Limb (tissue), 2 donors: ENCODE results near the gene IFNAR2.
A peak's percentile ranks its signal among the peaks of the same experiment; 100 is the strongest.
"Not testable (repeated sequence)": the region's sequence is repeated elsewhere in the genome, so short reads cannot be mapped to it uniquely, and the experiment has no call there.

Source experiments
- DNase-seq, 2 donors: peaks; one replicate each; pipeline ENCODE4 v3.0.0-alpha.2; 2016; ENCODE audit errors: extremely low spot score in 2 of 2

The IFNAR2 gene

GRCh38 chr21:33244082-33244778 lies 14.5 kb downstream of the IFNAR2 start:
- no peak for DNase-seq

- no peak for DNase-seq
Measured at GRCh38 chr21:33244779-33245105, 15.0 kb downstream of the IFNAR2 start.

GRCh38 chr21:33245289-33245918 lies 15.7 kb downstream of the IFNAR2 start:
- DNase-seq = no peak

- no peak for DNase-seq
Measured at GRCh38 chr21:33246506-33246905, 16.8 kb downstream of the IFNAR2 start.

DNA sequence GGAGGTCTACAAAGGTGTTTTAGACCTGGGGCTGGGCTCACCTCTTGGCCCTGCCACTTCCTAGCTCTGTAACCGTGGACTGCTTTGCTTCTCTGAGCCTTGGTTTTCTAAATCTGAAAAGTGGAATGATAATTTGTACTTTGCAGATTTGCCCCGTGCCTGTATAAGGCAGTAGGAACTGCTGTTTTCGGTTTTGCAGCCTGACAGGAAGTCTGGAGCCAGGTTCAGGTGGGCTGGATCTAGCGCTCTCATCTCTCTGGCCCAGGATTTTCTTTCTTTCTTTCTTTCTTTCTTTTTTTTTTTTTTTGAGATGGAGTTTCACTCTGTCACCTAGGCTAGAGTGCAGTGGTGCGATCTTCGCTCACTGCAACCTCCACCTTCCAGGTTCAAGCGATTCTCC lies 17.2 kb downstream of the IFNAR2 start:
- no peak for DNase-seq

- no peak for DNase-seq
Measured at GRCh38 chr21:33247599-33247998, 17.9 kb downstream of the IFNAR2 start.

GRCh38 chr21:33249331-33250002 lies 19.7 kb downstream of the IFNAR2 start:
- DNase-seq = no peak

- DNase-seq = no peak
Measured at GRCh38 chr21:33251119-33251518, 21.4 kb downstream of the IFNAR2 start.

DNA sequence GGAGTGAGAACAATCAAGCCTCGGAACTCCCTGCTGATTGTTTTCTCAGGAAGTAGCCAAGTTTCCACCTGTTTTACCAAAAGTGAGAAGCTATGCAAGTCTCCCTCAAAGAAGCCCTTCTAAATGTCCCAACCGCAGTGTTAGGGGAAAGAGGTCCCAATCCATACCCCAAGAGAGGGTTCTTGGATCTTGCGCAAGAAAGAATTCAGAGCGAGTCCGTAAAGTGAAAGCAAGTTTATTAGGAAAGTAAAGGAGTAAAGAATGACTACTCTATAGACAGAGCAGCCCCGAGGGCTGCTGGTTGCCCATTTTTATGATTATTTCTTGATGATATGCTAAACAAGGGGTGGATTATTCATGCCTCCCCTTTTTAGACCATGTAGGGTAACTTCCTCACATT lies 23.6 kb downstream of the IFNAR2 start:
- DNase-seq = not testable (repeated sequence)

- no peak for DNase-seq
Measured at GRCh38 chr21:33254766-33255165, 25.0 kb downstream of the IFNAR2 start.

DNA sequence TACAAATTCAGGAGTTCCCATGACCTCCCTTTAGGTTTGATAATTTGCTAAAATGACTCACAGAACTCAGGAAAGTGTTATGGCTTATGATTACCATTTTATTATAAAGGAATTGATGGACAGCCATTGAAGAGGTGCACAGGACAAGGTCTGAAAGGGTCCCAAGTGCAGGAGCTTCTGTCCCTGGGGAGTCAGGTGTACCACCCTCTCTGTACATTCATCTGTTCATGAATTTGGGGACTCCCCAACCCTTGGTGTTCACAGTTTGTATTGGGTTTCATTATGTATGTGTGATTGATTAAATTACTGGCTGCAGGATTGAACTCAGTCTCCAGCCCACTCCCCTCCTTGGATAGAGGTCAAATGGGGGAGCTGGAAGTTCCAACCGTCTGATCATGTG lies 25.7 kb downstream of the IFNAR2 start:
- DNase-seq = no peak

DNA sequence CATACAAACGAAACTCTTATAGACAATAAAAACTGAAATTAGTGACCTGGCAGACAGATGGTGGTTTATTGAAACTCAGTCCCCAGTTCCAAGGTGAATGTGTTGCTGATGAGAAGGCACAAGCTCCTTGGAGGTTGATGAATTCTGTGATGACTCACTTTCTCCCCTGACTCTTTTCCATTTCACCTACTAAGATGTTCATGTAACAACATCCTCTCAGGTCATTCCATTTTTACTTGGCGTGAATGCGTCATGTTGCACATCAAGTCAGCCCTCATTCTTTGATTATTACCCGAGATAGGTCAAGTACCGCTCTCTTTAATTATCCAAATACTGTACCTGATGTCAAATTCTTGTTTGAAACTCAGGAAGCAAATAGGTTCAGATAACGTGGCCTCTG lies 26.3 kb downstream of the IFNAR2 start:
- no peak for DNase-seq

- DNase-seq = no peak
Measured at GRCh38 chr21:33257094-33257803, 27.5 kb downstream of the IFNAR2 start.

- no peak for DNase-seq
Measured at GRCh38 chr21:33258475-33258874, 28.7 kb downstream of the IFNAR2 start.

GRCh38 chr21:33259428-33259827 lies 29.7 kb downstream of the IFNAR2 start:
- no peak for DNase-seq

DNA sequence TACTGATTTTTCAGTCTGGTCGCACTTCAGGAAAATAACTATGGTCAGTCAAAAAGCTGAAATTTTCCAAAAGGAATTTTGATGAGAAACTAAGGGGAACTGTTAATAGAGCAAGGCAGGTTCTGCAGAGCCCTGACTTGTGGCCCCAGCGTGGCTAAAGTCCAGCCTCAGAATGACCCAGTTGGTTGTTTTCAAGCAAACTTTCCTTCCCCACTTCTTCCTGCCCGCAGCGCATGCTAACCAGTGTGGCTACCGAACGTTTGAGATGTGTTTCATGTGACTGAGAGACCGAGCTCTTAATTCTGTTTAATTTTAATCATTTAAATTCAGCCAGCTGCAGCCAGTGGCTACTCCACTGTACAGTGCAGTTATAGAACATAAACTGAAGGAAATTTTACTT lies 30.3 kb downstream of the IFNAR2 start:
- no peak for DNase-seq

DNA sequence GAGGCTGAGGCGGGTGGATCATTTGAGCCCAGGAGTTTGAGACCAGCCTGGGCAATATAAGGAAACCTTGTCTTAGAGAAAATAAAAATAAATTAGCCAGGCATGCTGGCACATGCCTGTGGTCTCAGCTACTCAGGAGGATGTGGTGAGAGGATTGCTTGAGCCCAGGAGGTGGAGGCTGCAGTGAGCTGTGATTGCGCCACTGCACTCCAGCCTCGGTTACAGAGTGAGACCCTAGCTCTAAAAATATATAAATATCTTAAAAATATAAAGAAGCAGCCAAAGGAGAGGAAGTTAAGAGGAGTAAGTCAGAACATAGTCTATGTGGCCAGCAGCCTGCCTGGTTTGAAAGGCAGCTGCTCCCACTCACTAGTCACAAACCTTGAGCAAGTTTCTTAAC lies 31.9 kb downstream of the IFNAR2 start:
- no peak for DNase-seq

DNA sequence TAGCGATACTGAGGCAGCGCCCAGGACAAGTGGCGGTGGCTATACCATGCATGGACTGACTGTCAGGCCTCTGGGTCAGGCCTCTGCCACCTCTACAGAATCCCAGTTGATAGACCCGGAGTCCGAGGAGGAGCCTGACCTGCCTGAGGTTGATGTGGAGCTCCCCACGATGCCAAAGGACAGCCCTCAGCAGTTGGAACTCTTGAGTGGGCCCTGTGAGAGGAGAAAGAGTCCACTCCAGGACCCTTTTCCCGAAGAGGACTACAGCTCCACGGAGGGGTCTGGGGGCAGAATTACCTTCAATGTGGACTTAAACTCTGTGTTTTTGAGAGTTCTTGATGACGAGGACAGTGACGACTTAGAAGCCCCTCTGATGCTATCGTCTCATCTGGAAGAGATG lies 33.2 kb downstream of the IFNAR2 start:
- no peak for DNase-seq

DNA sequence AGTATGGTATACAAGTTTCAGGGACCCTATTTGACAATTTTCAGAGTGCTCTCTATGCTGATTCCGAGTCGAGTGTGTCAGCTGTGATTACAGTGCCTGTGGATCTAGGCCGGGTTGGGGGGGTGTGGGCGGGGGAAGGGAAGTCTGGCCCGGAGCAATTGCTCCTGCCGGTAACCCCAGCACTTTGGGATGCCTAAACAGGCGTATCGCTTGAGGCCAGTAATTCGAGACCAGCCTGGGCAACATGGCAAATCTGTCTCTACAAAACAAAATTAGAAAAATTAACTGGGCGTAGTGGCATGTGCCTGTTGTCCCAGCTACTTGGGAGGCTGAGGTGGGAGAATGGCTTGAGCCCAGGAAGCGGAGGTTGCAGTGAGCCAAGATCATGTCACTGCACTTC lies 34.8 kb downstream of the IFNAR2 start:
- DNase-seq = no peak

DNA sequence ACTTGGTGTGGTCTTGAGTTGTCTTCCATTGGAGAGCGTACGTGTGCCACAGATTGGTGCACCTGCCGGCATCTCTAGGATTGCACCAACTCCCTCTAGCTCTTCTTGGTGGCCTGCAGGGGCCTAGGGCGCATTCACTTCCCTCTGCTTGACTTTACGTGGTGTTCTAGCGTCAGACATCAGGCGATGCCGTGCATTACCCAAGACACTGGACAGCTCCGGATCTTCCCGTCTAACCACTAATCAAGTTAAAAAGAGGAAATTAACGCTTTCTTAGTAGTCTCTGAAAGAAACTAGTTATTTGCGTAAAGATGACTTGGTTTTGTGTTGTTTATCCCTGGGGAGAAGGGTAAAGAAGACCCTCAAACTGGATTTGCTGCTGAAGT lies 35.9 kb downstream of the IFNAR2 start:
- no peak for DNase-seq

GRCh38 chr21:33266050-33266788 lies 36.5 kb downstream of the IFNAR2 start, which contains the start of gene IL10RB:
Gene IL10RB (plus strand): TSS chr21:33266367. CDS start chr21:33266466, 99 bp downstream.
- peak; percentile 65 to 89 for DNase-seq

DNA sequence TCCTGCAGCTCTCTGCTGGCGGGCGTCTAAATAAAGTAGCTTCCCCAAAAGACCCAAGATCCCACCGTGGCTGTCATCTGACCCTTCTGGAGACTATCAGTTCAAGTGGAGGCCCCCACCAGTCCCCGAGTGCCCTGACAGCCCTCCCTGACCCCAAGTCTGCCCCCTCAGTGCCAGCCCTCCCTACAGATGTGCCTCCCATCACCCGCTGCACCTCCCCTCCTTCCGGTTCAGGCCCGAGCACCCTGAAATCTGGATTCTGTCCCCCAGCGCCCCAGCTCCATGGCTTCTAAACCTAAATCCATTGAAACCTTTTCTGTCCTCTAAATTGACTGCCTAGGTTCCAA lies 37.0 kb downstream of the IFNAR2 start:
- no peak for DNase-seq
